ENCODE results near the gene XRN2.

XRN2 gene

DNA sequence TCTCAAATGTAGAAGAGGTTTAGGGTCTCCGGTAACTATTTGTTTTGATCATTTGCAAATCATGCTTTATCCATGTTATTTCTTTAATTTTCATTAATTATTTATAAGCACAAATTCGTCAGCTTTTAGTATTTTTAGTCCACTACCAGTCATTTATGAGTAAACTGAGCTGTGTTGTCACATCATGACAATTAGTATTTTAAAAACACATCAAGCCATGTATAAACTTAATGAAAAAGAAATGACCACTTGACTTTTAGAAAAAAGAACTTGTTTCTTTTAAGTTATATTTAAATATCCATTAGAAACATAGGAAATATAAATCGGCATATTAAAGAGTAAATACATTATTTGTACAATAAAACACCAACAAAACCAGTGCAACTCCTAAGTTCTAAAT is 91.4 kb downstream of the XRN2 start:
- TF ChIP-seq, protein P1, sequence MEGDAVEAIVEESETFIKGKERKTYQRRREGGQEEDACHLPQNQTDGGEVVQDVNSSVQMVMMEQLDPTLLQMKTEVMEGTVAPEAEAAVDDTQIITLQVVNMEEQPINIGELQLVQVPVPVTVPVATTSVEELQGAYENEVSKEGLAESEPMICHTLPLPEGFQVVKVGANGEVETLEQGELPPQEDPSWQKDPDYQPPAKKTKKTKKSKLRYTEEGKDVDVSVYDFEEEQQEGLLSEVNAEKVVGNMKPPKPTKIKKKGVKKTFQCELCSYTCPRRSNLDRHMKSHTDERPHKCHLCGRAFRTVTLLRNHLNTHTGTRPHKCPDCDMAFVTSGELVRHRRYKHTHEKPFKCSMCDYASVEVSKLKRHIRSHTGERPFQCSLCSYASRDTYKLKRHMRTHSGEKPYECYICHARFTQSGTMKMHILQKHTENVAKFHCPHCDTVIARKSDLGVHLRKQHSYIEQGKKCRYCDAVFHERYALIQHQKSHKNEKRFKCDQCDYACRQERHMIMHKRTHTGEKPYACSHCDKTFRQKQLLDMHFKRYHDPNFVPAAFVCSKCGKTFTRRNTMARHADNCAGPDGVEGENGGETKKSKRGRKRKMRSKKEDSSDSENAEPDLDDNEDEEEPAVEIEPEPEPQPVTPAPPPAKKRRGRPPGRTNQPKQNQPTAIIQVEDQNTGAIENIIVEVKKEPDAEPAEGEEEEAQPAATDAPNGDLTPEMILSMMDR (IDR thresholded peaks at IDR 0.05; ENCODE audit: low read depth, low read length): no peak
- TF ChIP-seq POLR2A (IDR thresholded peaks at IDR 0.05; ENCODE audit: extremely low read depth, insufficient read length) (no peak), MYC (IDR thresholded peaks at IDR 0.05; ENCODE audit: low read depth, low read length) (no peak)
- TF ChIP-seq, protein P2, sequence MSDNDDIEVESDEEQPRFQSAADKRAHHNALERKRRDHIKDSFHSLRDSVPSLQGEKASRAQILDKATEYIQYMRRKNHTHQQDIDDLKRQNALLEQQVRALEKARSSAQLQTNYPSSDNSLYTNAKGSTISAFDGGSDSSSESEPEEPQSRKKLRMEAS (IDR thresholded peaks at IDR 0.05; ENCODE audit: low read depth, low read length): no peak
- DNase-seq (ENCODE audit: low read depth): no peak

DNA sequence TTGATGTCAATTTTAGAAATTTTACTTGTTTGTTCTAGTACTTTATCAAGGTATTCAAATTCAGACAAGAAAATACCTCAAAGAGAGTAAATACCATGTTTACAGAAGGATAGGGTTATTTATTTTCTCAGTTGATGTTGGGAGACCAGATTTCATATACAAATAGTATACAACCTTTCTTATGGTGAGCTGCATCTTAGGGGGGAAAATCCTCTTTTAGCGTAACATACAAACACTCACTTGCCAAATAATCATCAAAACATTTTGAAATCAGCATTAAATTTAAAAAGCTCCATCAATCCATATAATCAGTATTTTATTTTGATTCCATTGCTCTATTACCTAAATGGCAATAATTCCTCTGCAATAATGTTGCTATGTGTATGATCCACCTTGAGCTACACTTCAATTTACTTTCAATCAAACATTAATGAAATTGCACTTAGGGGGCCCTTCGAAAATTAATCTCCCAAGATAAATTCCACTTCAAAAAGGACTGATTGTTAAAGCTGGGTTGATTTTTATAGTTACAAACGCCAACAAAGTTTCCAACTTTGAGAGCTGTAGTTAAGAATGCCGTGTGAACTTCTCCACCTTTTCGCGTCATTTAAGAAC is 92.0 kb downstream of the XRN2 start:
- H3K4me3 ChIP-seq (ENCODE audit: low read depth, low read length): no peak overlapping the region
- no peak for TF ChIP-seq POLR2A (IDR thresholded peaks at IDR 0.05; ENCODE audit: extremely low read depth, insufficient read length)
- TF ChIP-seq, protein P2 (IDR thresholded peaks at IDR 0.05; ENCODE audit: low read depth, low read length): no peak
- TF ChIP-seq MYC (IDR thresholded peaks at IDR 0.05; ENCODE audit: low read depth, low read length): no peak
- TF ChIP-seq, protein P1 (IDR thresholded peaks at IDR 0.05; ENCODE audit: low read depth, low read length): no peak
- no peak for DNase-seq (ENCODE audit: low read depth)

More for the DNA sequence above, 91.4 kb downstream of the XRN2 start:
- H3K4me3 ChIP-seq (ENCODE audit: low read depth, low read length): no peak overlapping the region

DNA sequence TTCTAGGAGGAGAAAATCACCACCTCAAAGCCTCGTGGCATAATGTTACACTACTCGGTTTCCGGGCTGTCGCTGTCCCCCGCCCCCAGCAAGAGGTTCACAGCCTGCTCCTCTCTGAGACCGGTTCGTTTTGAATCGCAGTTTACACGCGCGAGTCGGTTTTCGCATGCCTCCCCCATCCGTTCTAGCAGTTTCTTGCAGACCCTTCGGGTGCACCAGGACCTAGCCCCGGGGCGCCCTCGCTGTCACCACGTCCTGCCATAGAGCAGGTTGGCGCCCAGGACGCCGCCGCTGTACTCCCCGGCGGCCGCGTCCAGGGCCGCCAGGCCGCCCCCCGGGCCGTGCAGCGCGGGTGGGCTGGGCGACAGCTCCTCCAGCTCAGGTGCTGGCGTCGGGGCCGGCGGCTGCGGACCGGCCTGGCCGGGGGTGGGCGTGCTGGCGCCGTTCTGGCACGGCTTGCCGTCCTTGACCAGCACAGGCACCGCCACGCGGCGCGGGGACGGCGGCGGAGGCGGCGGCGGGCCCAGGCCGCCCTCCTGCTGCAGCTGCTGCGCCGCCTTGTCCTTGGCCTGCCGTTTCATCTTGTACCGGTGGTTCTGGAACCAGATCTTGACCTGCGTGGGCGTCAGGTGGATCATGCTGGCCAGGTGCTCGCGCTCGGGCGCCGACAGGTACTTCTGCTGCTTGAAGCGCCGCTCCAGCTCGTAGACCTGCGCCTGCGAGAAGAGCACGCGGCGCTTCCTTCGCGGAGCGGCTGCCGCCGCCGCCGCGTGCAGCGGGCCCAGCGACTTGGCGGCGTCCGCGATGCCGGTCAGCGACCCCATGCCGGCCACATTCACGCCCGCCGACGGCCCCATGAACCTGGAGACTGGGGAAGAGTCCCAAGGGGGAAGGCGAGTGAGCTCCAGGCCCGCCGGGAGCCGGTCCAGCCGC is 92.8 kb downstream of the XRN2 start:
- no peak overlapping the region for H3K4me3 ChIP-seq (ENCODE audit: low read depth, low read length)
- no peak for TF ChIP-seq MYC (IDR thresholded peaks at IDR 0.05; ENCODE audit: low read depth, low read length)
- TF ChIP-seq, protein P2 (IDR thresholded peaks at IDR 0.05; ENCODE audit: low read depth, low read length): no peak
- TF ChIP-seq POLR2A (IDR thresholded peaks at IDR 0.05; ENCODE audit: extremely low read depth, insufficient read length): no peak
- TF ChIP-seq, protein P1 (IDR thresholded peaks at IDR 0.05; ENCODE audit: low read depth, low read length): no peak
- no peak for DNase-seq (ENCODE audit: low read depth)

DNA sequence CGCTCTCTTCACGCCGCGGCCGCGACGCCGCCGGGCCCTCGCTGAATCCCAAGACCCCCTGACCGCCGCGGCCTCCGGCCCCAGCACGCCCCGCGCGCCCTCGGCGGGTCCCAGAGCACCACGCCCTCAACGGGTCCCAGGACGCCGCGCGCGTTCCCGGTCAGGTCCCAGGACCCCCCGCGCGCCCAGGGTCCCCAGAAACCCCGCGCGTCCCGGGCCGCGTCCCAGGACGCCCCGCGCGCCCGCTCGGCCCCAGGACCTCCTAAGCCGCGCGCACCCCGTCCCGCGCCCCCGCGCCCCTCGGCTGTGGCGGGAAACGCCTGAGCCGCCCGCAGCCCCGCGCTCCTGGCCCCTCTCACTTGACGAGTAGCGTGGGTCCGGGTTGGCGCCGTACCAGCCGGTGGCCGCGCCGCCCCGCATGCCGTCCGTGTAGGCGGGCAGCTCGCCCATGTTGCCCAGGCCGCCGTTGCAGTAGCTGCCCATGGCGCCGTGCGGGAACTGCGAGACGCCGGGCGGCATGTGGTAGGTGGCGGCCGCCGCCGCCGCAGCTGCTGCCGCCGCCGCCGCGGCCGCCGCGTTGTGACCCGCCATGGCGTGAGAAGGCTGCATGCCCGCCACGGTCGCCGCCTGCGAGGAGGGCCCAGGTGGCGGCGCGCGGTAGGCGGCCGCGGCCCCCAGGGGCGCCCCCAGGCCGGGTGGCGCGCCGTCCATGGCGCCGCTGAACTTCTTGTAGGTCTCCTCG is 93.6 kb downstream of the XRN2 start:
- DNase-seq (ENCODE audit: low read depth): no peak
- TF ChIP-seq, protein P2 (IDR thresholded peaks at IDR 0.05; ENCODE audit: low read depth, low read length): no peak
- TF ChIP-seq MYC (IDR thresholded peaks at IDR 0.05; ENCODE audit: low read depth, low read length): no peak
- TF ChIP-seq, protein P1 (IDR thresholded peaks at IDR 0.05; ENCODE audit: low read depth, low read length): no peak
- no peak for TF ChIP-seq POLR2A (IDR thresholded peaks at IDR 0.05; ENCODE audit: extremely low read depth, insufficient read length)
- H3K4me3 ChIP-seq (ENCODE audit: low read depth, low read length): no peak overlapping the region

DNA sequence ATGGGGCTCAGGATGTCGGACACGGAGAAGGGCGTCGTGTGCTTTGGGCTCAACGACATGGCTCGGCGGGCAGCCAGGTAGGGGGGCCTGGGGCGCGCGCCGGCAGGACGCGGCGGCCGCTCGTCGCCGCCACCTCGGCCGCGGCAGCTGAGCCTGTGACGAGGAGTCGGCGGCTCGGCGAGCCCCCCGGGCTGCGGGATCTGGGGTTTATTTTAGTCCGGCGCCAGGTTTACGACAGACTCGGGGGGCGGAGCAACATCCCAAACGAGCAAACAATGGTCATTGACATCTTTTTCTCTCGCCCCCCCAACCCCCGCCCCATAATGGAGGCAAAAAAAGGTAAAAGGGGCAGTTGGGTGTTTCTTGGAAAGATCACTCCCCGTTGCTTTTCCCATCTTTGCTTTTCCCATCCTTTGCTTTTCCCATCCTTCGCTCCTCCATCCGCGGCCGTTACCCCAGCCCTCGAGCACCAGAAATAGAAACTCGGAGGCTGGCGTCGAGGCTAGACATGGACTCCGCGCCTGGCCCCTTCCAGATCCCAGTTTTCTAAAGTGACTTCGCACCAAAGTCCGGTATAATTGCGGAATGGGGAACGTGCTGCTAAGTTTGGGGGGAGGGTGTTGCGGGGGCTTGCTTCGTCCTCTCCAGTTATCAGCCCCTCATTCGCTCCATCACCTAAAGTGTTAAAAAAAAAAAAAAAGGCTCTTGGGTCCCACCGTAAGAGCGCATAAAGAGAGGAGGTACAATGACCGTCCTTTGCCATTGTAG is 94.4 kb downstream of the XRN2 start, which contains the start of gene NKX2-4:
NKX2-4 (minus strand) TSS at position 186 of the 768 bp plus-strand sequence; CDS start at position 59, 127 bp downstream.
- TF ChIP-seq POLR2A (IDR thresholded peaks at IDR 0.05; ENCODE audit: extremely low read depth, insufficient read length): no peak
- TF ChIP-seq, protein P2 (IDR thresholded peaks at IDR 0.05; ENCODE audit: low read depth, low read length): no peak
- TF ChIP-seq, protein P1 (IDR thresholded peaks at IDR 0.05; ENCODE audit: low read depth, low read length): no peak
- TF ChIP-seq MYC (IDR thresholded peaks at IDR 0.05; ENCODE audit: low read depth, low read length): no peak
- DNase-seq (ENCODE audit: low read depth): no peak
- H3K4me3 ChIP-seq (ENCODE audit: low read depth, low read length): no peak within 1 kb of the TSS

Data from NB4 (cell line).